ENCODE results near the gene PGAP1.

Gene PGAP1

GRCh38 chr2:196783431-196784094 is 142.9 kb downstream of the PGAP1 start:
- Histone ChIP-seq H3K4me3 (ENCODE audit: low read depth, low read length) (no peak overlapping the region), H3K36me3 (peaks cover 43% of the 10 kb centered on the region), H3K27me3 (ENCODE audit: insufficient read depth, low read depth, severe bottlenecking) (no peaks in the 10 kb centered on the region), H3K27ac (no peak overlapping the region), H3K9me3 (ENCODE audit: severe bottlenecking) (no peaks in the 10 kb centered on the region)
- no peak for DNase-seq
- no peak for TF ChIP-seq CTCF (IDR thresholded peaks at IDR 0.05; ENCODE audit: low read depth, low read length)
